ENCODE data around the gene BLOC1S6. TPM values are rescaled to one million over a fixed set of nuclear protein-coding genes. Genes with fewer than 3 reads are reported as not detected.
A peak's percentile ranks its signal among the peaks of the same experiment; 100 is the strongest.

BLOC1S6 gene
- total and polyA plus RNA-seq, 9 of the 15 experiments (the other 6 are each of a cell fraction or from before 2014, with no cell fraction given): 18.2 to 72.4 (median 38.4) TPM

DNA sequence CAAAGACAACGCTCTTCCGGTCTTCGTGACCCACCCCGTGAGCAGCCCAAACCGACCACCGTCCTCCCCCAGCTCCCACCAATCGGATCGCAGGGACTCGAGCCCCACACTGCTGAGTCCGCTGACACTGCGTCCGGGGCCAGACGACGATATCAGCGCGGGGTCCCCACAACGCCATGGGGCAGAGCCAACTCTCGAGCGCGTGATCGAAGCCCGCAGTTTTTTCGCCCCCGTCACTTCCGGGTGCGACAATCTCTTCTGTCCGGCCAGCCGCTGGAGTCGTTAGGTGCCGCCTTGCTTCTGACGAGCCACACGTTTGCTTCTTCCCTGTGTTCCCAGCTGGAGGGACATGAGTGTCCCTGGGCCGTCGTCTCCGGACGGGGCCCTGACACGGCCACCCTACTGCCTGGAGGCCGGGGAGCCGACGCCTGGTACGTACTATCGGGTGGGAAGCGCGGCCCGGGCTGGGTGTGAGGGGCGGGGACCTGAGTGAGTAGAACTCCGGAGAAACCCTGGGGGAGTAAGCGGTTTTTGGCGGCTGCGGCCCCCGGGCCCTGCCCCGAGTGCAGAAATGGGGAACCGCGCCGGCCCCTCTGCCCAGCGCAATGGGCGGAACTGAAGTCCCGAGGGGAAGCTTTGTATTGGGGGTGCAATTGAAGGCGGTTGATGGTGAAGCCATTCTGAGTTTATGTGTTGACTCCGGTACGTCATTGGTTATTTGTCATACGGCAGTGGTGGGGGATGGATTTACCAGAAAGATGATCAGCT, at the start of gene BLOC1S6 (continued):
- TF ChIP-seq, protein P1, sequence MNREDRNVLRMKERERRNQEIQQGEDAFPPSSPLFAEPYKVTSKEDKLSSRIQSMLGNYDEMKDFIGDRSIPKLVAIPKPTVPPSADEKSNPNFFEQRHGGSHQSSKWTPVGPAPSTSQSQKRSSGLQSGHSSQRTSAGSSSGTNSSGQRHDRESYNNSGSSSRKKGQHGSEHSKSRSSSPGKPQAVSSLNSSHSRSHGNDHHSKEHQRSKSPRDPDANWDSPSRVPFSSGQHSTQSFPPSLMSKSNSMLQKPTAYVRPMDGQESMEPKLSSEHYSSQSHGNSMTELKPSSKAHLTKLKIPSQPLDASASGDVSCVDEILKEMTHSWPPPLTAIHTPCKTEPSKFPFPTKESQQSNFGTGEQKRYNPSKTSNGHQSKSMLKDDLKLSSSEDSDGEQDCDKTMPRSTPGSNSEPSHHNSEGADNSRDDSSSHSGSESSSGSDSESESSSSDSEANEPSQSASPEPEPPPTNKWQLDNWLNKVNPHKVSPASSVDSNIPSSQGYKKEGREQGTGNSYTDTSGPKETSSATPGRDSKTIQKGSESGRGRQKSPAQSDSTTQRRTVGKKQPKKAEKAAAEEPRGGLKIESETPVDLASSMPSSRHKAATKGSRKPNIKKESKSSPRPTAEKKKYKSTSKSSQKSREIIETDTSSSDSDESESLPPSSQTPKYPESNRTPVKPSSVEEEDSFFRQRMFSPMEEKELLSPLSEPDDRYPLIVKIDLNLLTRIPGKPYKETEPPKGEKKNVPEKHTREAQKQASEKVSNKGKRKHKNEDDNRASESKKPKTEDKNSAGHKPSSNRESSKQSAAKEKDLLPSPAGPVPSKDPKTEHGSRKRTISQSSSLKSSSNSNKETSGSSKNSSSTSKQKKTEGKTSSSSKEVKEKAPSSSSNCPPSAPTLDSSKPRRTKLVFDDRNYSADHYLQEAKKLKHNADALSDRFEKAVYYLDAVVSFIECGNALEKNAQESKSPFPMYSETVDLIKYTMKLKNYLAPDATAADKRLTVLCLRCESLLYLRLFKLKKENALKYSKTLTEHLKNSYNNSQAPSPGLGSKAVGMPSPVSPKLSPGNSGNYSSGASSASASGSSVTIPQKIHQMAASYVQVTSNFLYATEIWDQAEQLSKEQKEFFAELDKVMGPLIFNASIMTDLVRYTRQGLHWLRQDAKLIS (CRISPR knock-in tag; IDR thresholded peaks at IDR 0.05): peak; percentile 86
- peak; percentile 24; the same call in 1 of the 2 replicates for TF ChIP-seq CBX1 (IDR thresholded peaks at IDR 0.05; ENCODE audit: low read depth)
- TF ChIP-seq ZNF584 (CRISPR knock-in tag; IDR thresholded peaks at IDR 0.05; ENCODE audit: low read depth): no peak
- TF ChIP-seq NUFIP1 (IDR thresholded peaks at IDR 0.05; ENCODE audit: partially characterized antibody): no peak
- TF ChIP-seq IFI16 (CRISPR knock-in tag; IDR thresholded peaks at IDR 0.05): no peak
- TF ChIP-seq, protein P2, sequence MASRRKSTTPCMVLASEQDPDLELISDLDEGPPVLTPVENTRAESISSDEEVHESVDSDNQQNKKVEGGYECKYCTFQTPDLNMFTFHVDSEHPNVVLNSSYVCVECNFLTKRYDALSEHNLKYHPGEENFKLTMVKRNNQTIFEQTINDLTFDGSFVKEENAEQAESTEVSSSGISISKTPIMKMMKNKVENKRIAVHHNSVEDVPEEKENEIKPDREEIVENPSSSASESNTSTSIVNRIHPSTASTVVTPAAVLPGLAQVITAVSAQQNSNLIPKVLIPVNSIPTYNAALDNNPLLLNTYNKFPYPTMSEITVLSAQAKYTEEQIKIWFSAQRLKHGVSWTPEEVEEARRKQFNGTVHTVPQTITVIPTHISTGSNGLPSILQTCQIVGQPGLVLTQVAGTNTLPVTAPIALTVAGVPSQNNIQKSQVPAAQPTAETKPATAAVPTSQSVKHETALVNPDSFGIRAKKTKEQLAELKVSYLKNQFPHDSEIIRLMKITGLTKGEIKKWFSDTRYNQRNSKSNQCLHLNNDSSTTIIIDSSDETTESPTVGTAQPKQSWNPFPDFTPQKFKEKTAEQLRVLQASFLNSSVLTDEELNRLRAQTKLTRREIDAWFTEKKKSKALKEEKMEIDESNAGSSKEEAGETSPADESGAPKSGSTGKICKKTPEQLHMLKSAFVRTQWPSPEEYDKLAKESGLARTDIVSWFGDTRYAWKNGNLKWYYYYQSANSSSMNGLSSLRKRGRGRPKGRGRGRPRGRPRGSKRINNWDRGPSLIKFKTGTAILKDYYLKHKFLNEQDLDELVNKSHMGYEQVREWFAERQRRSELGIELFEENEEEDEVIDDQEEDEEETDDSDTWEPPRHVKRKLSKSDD (conservative IDR thresholded peaks at IDR 0.05; ENCODE audit: low read length): no peak
- no peak for TF ChIP-seq FOXJ3 (CRISPR knock-in tag; IDR thresholded peaks at IDR 0.05)
- peak; percentile 50; the same call in 1 of the 2 replicates for TF ChIP-seq ESRRA (IDR thresholded peaks at IDR 0.05; ENCODE audit: borderline replicate concordance, low read depth)
- no peak for TF ChIP-seq JUN (IDR thresholded peaks at IDR 0.05; ENCODE audit: borderline replicate concordance, low read depth, low read length)
- TF ChIP-seq JUN (CRISPR knock-in tag; IDR thresholded peaks at IDR 0.05; ENCODE audit: borderline replicate concordance): peak; percentile 73
- no peak for TF ChIP-seq SLC30A9 (CRISPR knock-in tag; IDR thresholded peaks at IDR 0.05)
- TF ChIP-seq NRF1 (conservative IDR thresholded peaks at IDR 0.05 in 1 of 2, IDR thresholded peaks at IDR 0.05 in 1 of 2): peak; percentile 56 to 70
- no peak for TF ChIP-seq RBM14 (IDR thresholded peaks at IDR 0.05; ENCODE audit: borderline replicate concordance, insufficient read depth, low read depth, low read length)
- TF ChIP-seq, protein P3, sequence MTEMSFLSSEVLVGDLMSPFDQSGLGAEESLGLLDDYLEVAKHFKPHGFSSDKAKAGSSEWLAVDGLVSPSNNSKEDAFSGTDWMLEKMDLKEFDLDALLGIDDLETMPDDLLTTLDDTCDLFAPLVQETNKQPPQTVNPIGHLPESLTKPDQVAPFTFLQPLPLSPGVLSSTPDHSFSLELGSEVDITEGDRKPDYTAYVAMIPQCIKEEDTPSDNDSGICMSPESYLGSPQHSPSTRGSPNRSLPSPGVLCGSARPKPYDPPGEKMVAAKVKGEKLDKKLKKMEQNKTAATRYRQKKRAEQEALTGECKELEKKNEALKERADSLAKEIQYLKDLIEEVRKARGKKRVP (CRISPR knock-in tag; IDR thresholded peaks at IDR 0.05): no peak
- TF ChIP-seq, protein P4, sequence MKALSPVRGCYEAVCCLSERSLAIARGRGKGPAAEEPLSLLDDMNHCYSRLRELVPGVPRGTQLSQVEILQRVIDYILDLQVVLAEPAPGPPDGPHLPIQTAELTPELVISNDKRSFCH (CRISPR knock-in tag; IDR thresholded peaks at IDR 0.05): no peak
- TF ChIP-seq, protein P4 (tag; IDR thresholded peaks at IDR 0.05): no peak
- no peak for TF ChIP-seq CCNT2 (IDR thresholded peaks at IDR 0.05; ENCODE audit: borderline replicate concordance, extremely low read depth, insufficient read length, low read depth, low read length)
- no peak for TF ChIP-seq RBM15 (IDR thresholded peaks at IDR 0.05; ENCODE audit: insufficient read depth, low read length)
- no peak; a peak in 1 of 4 replicates for TF ChIP-seq ARNT (IDR thresholded peaks at IDR 0.05)
- peak; percentile 48; the same call in 1 of the 2 replicates for TF ChIP-seq EP300 (IDR thresholded peaks at IDR 0.05; ENCODE audit: low read length)

Measured in K562 (cell line).